Activated T-helper 1 cell treated with anti-CD3 and anti-CD28 coated beads, Interleukin-2, amount 50 U/mL, for 16 hours (primary cell): Measurements from ENCODE around the gene ARHGAP18.
A peak's percentile ranks its signal among the peaks of the same experiment; 100 is the strongest.

Experiments used
- DNase-seq, 2 donors: peaks; one replicate each; pipeline ENCODE4 v3.0.0-alpha.2; 2020; ENCODE audit warnings: low read depth in 1 of 2, low spot score in 1 of 2

Gene ARHGAP18

GRCh38 chr6:129709769-129710449 is at the start of gene ARHGAP18:
Gene ARHGAP18 (minus strand): TSS chr6:129710177. CDS start chr6:129710136, 41 bp downstream.
- DNase-seq: peak; percentile 39 to 59

- no peak for DNase-seq
Measured at GRCh38 chr6:129755787-129756186, 45.8 kb upstream of the ARHGAP18 start.

- no peak for DNase-seq
Measured at GRCh38 chr6:129754750-129755149, 44.8 kb upstream of the ARHGAP18 start.

GRCh38 chr6:129753422-129753821 is 43.4 kb upstream of the ARHGAP18 start:
- no peak for DNase-seq

GRCh38 chr6:129751384-129751783 is 41.4 kb upstream of the ARHGAP18 start:
- no peak for DNase-seq

- DNase-seq: no peak
Measured at GRCh38 chr6:129750360-129750759, 40.4 kb upstream of the ARHGAP18 start.

GRCh38 chr6:129749749-129750120 is 39.8 kb upstream of the ARHGAP18 start:
- no peak for DNase-seq

- DNase-seq: no peak
Measured at GRCh38 chr6:129748901-129749748, 39.1 kb upstream of the ARHGAP18 start.

GRCh38 chr6:129748212-129748900 is 38.4 kb upstream of the ARHGAP18 start:
- peak in 1 of 2 donors; percentile 24 for DNase-seq

- DNase-seq: no peak
Measured at GRCh38 chr6:129747588-129748112, 37.7 kb upstream of the ARHGAP18 start.

- no peak for DNase-seq
Measured at GRCh38 chr6:129744880-129745237, 34.9 kb upstream of the ARHGAP18 start.

GRCh38 chr6:129744201-129744879 is 34.4 kb upstream of the ARHGAP18 start:
- DNase-seq: no peak

GRCh38 chr6:129740013-129740412 is 30.0 kb upstream of the ARHGAP18 start:
- no peak for DNase-seq

GRCh38 chr6:129736105-129736504 is 26.1 kb upstream of the ARHGAP18 start:
- DNase-seq: no peak

- no peak for DNase-seq
Measured at GRCh38 chr6:129733290-129733689, 23.3 kb upstream of the ARHGAP18 start.

GRCh38 chr6:129732542-129732941 is 22.6 kb upstream of the ARHGAP18 start:
- DNase-seq: no peak

GRCh38 chr6:129732034-129732433 is 22.1 kb upstream of the ARHGAP18 start:
- DNase-seq: no peak

GRCh38 chr6:129731428-129731827 is 21.5 kb upstream of the ARHGAP18 start:
- DNase-seq: no peak

GRCh38 chr6:129730477-129731165 is 20.6 kb upstream of the ARHGAP18 start:
- no peak for DNase-seq

GRCh38 chr6:129726650-129727049 is 16.7 kb upstream of the ARHGAP18 start:
- DNase-seq: no peak

- DNase-seq: no peak
Measured at GRCh38 chr6:129725341-129725740, 15.4 kb upstream of the ARHGAP18 start.
